ENCODE data around the gene SYDE2.
"Not testable (repeated sequence)": the region's sequence is repeated elsewhere in the genome, so short reads cannot be mapped to it uniquely, and the experiment has no call there.

SYDE2 gene

DNA sequence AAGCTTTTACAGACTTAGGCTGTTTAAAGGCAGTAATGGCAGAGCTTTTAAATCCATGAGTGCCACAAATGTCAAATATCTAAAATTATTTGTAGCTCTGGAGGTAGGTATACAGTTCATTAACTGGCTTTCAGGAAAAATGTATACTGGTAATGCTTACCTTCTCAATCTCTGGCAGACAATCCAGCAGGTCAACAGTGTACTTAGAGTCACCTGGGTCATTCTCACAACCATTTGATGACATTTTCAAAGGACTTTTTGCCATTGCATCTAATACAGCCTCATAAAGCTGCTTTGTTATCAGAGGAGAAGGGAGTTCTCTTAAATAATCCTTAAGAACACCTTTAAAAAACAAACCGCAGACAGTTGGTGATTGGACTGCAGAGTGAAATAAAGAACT, 31.9 kb downstream of the SYDE2 start:
- DNase-seq (ENCODE audit: low read depth, low spot score) = no peak

DNA sequence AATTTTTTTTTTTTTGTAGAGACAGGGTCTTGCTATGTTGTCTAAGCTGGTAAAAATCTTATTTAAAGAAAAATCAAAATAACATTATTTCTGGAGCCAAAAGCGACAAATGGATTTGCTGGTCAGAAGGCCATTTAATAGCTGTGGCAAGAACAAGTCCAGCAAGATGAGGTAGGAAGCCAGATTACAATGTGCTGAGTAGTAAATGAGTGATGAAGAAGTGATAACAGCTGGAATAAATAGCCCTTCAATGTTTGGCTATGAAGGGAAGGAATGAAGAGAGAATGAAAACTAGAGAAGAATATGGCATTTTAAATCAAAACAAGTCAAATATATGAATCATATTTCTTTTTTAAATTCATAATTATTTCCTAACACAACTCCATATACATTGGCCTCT, 34.5 kb downstream of the SYDE2 start:
- DNase-seq (ENCODE audit: low read depth, low spot score) = no peak

DNA sequence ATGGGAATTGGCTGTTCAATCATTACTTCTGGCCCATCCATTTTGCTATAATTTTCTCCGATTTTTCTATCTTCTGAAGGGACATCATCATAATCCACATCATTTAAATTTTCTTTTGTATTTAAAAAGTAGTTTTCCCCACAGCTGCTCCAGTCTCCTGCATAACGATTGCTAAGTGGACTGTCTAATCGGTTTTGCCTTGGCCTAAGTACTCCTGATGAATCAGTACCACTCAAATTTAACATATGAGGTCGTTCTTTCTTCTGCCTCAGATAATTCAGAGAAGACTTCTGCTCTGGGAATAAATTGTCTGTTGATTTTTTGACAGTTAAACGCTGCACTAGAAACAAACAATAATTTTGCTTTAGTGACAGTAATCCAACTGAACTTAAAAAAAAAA, 41.9 kb downstream of the SYDE2 start:
- DNase-seq (ENCODE audit: low read depth, low spot score) = no peak

DNA sequence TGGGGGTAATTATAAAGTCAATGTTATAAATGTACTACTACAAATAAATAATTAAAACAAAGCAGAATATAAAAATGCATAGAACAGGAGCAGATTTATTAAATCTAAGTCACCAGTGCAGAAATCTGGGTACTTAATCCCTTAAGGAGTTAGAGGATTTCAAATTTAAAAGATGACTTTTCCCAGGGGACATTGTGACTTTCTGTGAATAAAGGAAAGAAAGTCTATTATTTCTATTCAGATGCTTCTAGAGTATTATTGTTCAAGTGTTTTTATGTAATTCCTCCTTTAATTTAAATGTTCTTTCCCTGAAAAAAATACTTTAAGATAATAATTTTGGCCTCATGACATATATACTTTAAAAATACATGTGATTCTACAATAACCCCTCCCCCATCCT, 43.4 kb downstream of the SYDE2 start:
- no peak for DNase-seq (ENCODE audit: low read depth, low spot score)

DNA sequence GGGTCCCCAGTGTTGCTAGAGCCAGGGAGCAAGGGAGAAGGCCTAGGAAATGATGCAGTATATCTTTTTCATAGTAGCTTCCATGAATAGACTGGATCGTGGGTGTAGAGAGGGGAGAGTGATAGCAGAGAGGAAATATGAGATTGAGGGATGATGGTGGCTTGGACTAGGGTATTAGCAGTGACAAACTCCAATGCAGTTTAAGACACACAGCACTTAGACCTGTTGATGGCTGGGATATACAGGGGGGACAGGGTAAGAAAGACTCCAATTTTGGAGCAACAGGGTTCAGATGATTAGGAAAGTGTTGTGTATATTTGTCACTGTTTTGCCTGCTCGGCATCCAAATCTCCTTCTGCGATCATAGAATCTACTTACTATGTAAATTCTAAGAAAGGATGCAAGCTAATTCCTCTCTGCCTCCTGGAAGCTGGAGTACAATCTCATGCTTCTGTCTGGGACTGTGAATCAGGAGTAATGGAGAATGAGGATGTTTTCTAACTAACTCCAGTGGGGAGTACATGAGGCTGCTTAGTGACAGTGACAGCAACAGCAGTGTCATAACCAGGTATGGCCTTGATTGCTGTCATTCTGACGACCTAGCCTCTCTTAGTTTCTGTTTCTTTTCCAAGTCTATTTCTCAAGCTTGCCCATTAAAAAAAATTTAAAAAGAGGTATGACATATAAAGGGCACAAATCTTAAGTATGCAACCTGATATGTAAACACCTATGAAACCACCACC, 47.5 kb downstream of the SYDE2 start:
- no peak for DNase-seq (ENCODE audit: low read depth, low spot score)

DNA sequence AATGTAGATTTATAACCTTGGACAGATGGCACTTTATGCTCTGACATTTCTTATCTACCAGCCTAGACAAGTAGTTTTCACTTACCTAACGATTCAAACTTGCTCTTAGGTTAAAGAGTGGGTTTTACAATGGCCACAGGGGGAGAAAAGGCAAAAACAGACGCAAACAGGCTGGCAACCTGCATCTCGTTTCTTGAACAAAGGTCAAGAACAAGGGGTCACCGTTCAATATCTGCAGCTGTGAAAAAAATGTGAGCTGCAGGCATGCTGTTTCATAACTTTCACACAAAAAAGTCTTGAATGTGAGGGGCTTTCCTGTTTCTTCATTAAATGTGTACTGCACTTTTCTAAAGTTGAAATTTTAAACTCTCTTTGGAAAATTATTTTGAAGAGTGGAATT, 49.4 kb downstream of the SYDE2 start:
- DNase-seq (ENCODE audit: low read depth, low spot score) = no peak

DNA sequence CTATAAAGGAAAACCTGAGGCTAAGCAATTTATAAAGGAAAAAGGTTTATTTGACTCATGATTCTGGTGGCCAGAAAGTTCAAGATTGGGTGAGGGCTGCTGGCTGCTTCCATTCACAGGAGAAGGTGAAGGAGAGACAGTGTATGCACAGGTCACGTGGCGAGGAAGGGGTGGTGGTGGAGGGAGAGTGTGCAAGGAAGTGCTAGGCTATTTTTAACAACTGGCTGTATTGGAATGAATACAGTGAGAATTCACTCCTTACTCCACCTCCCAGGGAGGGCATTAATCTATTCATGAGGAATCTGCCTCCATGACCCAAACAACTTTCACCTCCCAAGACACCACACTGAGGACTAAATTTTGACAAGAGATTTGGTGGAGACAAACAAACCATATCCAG, 51.0 kb downstream of the SYDE2 start:
- DNase-seq (ENCODE audit: low read depth, low spot score) = no peak

DNA sequence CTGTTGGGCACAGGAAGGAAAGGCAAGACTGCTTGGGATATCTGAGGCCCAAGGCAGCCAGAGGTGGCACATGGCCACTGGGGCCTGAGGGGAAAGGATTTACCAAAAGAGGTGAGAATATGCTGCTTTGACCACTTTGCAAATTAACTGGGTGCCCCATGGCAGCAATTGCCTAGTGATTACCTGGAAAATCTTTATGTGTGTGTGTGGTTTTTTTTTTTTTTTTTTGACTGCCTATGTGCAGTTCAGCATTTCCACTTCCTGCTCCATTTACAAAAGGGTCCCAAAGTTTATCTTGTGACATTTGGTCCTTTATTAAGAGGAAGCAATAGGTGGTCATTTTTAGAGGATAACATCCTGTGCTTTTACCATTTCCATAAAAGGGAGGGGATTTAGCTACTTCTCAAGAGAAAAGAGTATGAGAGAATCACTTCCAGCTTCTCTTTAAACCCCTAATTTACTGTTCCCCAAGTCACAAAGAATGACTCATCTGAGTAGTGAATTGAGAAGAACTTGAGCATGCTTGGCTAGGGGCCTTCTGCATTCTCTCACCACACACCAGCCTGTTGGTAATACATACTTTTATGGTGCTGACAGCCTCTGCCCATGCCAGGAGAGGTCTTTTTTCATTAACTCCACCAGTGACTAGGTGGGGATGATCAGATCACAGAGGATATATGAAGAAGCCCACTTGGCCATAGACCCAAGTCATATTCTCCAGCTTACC, 52.1 kb downstream of the SYDE2 start:
- DNase-seq (ENCODE audit: low read depth, low spot score) = no peak

DNA sequence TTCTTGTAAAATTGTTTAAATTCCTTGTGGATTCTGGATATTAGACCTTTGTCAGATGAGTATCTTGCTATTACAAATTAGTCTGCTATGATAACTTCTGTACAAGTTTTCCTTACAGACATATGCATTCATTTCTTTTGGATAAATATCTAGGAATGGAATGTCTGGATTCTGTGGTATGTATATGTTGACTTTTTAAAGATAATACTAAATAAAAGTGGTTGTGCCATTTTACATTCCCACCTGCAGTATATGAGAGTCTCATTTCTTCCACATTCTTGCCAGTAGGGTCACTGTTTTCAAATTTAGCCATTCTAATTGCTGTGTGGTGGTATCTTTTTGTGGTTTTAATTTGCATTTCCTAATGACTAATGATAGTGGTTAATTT, 53.9 kb downstream of the SYDE2 start:
- no peak for DNase-seq (ENCODE audit: low read depth, low spot score)

DNA sequence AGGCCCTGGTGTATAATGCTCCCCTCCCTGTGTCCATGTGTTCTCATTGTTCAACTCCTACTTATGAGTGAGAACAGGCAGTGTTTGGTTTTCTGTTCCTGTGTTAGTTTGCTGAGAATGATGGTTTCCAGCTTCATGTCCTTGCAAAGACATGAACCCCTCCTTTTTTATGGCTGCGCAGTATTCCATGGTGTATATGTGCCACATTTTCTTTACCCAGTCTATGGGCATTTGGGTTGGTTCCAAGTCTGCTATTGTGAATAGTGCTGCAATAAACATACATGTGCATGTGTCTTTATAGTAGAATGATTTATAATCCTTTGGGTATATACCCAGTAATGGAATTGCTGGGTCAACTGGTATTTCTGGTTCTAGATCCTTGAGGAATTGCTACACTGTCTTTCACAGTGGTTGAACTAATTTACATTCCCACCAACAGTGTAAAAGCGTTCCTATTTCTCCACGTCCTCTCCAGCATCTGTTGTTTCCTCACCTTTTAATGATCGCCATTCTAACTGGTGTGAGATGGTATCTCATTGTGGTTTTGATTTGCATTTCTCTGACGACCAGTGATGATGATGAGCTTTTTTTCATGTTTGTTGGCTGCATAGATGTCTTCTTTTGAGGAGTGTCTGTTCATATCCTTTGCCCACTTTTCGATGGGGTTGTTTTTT, 54.4 kb downstream of the SYDE2 start:
- DNase-seq (ENCODE audit: low read depth, low spot score) = not testable (repeated sequence)

DNA sequence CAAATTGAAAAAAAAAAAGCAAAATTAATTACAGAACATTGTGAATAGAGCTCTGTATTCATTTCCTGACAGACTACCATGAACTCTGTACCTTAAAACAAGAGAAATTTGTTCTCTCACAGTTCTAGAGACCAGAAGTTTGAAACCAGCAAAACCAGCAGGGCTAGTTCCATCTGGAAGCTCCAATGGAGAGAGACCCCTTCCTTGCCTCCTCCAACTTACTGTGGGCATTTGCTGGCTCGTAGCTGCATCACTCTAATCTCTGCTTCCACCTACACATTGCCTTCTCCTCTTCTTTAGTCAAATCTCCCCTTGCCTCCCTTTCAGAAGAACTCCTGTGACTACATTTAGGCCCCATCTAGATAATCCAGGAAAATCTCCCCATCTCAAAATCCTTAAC, 56.5 kb downstream of the SYDE2 start:
- DNase-seq (ENCODE audit: low read depth, low spot score) = no peak

DNA sequence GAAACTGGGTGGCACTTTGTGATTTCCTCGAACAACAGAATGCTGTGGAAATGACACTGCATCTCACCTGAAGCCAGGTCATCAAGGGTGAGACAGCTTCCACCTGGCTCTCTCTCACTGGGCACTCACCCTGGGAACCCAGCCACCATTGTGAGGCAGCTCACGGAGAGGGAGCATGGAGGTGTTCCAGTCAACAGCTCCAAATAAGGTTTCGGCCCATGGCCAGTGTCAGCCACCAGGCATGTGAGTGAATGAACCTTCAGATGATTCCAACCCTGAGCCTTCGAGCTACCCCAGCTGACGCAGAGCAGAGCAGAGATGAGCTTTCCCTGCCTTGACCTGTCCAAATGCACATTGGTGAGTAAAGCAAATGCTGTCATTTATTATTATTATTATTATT, 58.1 kb downstream of the SYDE2 start:
- DNase-seq (ENCODE audit: low read depth, low spot score) = no peak

DNA sequence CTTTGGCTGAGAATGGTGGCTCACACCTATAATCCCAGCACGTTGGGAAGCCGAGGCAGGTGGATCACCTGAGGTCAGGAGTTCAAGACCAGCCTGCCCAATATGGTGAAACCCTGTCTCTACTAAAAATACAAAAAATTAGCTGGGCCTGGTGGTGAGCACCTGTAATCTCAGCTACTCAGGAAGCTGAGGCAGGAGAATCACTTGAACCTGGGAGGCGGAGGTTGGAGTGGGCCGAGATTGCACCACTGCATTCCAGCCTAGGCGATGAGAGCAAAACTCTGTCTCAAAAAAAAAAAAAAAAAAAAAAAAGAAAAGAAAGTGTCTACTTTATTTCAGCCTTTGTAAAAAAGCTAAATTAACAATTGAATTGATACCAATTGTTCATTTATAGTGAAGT, 62.4 kb downstream of the SYDE2 start:
- DNase-seq (ENCODE audit: low read depth, low spot score) = not testable (repeated sequence)

DNA sequence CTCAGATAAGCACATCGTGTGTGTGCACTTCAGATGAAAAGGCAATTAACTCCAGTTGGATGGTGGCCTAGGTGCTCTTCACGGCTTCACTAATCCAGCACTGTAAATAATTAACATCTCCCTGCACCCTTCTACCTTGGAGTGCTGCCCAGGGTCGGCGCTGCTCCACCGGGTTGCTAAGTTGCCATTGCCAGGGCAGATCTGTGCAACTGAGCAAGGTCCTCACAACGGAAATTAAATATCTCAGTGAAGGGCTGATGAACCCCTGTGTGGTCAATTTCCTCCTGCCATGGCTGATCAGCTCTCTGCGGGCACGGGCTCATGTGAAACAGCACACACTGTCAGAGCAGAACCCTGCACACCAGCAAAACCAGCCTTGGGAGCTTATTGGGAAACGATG, 63.2 kb downstream of the SYDE2 start:
- no peak for DNase-seq (ENCODE audit: low read depth, low spot score)

DNA sequence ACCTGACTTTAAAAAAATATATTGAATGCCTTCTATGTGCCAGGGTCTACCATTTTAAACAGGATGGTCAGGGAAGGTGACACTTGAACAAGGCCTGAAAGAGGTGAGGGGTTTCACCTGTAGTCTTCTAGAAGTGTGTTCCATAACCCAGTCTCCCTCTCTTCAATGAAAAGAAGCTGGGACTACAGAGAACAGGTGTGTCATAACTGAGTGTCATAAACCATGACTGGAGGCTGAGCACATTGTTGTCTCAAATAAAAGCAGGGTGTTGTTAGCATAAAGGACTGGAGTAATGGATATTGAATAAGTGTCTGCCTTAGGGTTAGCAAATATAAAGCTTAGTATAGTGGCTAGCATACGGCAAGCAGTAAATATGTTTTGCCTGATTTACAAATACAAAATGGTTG, 65.4 kb downstream of the SYDE2 start:
- no peak for DNase-seq (ENCODE audit: low read depth, low spot score)

DNA sequence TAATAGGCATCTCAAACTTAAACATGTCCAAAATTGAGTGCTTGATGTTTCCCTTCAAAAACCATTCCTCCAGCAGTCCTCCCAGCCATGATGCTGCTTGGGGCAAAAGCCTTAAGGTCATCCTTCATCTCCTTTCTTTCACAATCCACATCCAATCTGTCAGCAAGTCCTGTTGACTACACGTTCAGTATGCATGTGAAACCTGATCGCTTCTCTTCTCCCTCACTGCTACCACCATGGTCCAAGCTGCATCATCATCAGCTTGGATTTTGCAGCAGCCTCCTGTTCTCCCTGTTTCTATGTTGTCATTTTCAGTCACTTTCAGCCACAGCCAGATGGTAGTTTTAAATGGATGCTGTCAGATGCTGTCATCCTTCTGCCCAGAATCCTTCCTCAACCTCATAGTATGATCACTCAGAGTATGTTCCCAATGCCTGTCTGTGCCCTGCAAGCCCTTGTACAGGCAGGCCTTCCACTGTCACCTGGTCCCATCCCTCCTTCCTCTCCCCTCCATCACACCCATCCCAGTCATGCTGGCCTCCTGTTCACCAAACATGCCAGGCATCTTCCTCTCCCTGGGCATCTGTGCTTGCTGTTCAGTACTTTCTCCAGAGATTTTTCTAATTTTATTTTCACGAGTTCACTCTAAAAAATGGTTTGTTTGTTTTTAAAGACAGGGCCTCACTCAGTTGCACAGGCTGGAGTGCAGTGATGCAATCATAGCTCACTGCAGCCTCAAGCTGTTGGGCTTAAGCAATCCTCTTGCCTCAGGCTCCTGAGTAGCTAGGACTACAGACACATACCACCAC, 66.0 kb downstream of the SYDE2 start:
- no peak for DNase-seq (ENCODE audit: low read depth, low spot score)

DNA sequence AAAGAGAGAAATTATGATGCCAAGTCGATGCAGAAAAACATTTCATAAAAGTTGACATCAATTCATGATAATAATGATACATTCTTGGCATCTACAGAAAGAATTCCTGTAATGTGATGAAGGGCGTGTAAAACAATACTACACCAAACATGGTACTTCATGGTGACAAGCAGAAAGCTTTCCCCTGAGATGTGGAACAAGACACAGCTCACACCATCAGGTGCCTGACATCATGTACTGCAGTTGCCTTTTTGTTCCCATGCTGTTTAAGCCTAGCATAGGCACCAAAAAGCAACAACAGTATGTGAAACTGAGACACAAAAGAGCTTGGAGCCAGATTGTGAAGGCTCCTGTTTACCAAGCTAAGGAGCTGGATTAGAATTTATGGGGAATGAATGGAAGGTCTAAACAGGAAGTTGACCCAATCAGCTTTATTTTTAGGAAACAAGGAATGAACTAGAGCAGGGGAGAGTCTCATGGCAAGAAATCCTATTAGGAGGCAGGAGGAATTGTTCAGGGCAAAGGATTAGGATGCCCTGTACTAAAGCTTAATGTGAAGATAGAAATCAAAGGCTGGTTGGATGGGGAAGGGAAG, 67.2 kb downstream of the SYDE2 start:
- no peak for DNase-seq (ENCODE audit: low read depth, low spot score)

DNA sequence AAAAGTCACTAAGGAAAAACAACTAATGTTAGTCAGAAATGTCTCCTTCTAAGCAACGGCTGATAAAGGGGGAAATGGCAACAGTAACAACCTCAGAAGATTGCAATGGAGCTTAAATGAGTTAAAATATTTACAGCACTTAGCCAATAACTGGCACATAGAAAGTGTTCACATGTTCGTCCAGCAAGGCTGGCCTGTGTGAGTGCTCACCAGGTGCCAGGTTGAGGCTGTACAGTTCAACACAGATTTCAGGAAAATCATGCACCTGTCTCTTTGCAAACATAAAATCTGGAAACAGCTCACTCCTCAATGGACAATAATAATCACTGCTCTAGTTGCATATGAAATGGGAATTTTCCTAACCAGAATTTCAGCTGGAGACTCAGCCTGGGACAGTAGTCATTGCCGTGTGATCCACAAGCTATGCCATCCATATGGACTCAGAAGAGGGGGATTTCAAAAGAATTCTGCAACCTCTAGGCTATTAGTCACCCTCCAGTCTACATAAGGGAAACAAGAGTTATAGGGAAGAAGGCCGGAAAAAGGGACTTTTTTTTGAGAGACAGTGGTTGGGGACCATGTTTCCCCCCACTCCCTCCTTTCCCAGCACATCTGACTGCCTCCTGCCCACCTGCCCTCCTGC, 68.6 kb downstream of the SYDE2 start:
- DNase-seq (ENCODE audit: low read depth, low spot score) = no peak

DNA sequence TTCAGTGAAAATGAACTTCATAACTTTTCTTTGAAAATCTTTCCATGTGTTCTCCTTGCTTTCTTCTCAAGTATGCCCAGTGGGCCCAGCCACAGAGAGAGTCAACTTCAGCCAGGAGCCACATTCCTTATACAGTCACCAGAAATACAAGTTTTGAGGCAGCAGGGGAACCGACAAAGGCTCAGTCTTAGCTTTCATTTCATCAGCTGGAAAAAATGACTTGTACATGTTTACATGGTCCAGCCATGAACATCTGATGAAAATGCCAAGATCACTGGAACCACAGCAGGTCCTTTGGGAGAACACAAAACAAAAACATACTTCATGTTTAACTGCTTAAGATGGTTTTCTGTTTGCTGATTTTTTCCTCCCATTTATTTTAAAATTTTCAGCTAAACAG, 72.5 kb downstream of the SYDE2 start:
- no peak for DNase-seq (ENCODE audit: low read depth, low spot score)

DNA sequence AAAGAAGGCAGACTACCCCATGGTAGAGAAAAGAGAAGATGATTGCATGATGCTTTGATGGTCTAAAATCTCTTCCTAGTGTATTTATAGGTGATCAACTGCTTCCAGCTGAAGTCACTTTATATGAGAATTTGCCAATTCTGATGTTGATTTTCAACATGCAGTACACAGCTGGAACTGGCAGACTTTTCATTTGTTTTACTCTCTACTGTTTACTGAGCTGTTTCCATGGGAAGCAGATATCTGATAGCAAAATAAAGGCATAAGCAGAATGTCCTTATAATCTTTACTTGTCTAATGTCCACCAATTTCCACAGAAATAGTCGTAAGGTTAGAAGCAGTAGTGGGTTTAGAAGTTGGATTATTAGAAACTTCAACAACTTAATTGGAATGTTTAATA, 74.9 kb downstream of the SYDE2 start:
- DNase-seq (ENCODE audit: low read depth, low spot score) = no peak

DNA sequence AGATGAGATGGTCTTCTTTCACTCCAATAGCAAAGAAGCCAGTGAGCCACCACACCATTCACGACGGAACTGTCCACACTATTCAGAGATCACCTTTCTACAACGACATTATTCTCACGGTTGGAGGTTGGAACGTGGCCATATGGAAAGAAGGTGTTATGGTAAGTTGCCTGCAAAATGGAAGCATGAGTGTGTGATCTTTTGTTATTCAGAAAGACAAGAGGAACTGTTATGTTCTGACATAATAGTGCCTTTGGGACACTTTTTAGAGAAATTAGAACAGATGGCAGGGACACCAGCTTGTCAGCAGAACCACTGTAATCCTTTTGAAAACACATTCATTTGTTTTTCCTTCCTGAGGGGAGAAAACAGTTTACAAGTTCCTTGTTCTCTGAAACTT, 76.7 kb downstream of the SYDE2 start:
- DNase-seq (ENCODE audit: low read depth, low spot score) = no peak

All from brain pericyte (primary cell).